ENCODE data around the gene CACNA1C.

Gene CACNA1C

DNA sequence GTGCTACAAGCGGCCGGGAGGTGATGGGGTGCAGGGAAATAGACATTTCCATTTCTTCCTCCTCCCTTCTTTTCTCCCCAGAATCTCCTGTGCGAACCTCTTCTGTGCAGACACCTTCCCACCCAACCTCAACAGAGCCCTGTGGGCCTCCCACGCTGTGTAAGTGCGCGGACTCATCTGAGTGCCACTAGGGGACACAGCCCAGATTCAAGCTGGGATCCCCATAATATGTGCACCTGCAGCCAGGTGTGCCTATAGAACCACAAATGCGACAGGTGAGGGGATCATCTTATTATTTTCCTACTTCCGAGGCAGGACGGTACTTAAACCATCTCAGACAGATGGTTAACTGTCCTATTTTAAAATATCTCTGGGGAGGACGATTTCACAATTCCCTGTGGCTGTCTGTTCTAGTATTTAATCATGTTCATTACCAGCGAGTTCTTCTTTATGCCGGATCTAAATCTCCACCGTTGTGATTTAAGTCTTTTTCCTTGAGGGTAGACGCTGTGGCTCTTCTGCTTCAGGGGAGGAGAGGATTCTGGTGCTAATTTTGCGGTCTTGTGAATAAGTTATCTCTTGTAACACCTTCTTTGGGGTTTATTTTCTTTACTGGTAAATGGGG lies 17.2 kb upstream of the CACNA1C start:
- DNase-seq, result no peak

DNA sequence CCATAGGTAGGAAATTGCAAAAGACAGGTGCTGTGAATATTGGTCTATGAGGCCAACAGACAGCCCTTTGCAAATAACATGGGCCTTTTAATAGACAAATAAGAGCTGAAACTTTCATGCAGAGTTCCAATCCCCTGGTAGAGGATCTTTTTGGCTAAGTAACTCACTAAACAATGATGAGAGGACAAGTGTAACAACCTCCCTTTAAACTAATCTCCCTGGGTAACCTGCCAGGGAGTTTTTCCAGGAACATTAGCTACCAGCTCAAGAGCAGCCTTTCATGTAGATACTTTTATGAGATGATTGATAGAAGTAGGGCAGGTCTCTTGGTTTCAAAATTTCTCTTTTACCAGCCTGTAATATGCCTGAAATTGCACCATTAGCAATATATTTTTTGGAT lies 13.8 kb upstream of the CACNA1C start:
- DNase-seq, result no peak

DNA sequence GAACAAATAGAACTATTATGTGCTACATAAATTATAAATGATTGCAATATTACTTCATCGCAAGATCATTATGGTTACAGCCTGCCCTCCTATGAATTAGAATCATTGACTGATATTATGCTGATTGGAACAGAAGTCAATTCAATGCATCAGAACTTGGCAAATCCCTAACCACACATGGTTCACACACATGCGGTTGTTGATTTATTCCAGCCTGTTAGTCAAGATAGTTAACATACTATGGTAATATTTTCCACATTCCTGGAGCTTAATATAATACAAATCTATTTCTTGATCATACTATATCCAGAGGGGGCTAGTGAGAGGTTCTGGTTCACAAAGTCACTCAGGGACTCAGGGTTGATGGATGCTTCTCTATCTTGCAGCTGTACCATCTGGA lies 9.7 kb upstream of the CACNA1C start:
- no peak for DNase-seq

GRCh38 chr12:2044165-2044564 lies 8.6 kb upstream of the CACNA1C start:
- DNase-seq, result no peak

DNA sequence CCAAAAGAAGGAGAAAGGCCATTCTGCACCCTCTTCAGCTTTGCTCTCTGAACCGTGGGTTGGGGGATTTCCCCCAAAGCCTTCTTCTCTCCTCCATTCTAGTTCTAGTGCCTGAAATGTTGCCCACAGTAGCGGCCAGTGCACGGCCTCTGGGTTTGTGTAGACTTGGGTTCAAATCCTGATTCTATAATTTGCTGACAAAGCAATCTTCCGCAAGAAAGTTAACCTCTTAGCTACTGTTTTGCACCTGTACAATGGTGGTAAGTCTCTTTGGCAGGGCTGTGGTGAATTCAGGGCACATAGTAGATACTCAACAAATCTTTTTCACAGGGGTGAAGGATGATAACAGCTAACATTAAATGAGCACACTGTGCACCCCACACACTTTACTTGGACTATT lies 5.8 kb upstream of the CACNA1C start:
- DNase-seq, result no peak

GRCh38 chr12:2047752-2048151 lies 5.0 kb upstream of the CACNA1C start:
- no peak for DNase-seq

GRCh38 chr12:2049604-2050540 lies 2.9 kb upstream of the CACNA1C start:
- DNase-seq, result no peak

GRCh38 chr12:2051700-2052621 lies 826 bp upstream of the CACNA1C start:
- DNase-seq, result no peak

DNA sequence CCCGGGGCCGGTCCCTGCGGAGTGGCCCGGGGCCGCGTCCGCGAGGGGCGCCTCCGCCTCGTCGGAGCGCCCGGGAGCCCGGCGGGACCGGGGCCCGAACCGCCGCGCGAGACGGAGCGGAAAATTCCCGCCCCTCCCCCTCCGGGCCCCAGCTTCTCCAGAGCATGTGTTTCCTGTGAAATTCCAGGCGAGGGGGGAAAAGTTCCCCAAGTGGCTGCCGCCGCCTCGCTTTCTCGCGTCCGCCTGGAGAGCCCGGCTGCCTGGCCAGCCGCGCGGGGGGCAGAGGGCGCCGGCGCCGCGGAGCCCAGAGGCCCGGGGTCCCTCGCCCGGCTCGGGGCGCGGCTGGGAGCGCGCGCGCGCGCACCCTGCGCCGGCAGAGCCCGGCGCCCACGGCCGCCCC lies 904 bp downstream of the CACNA1C start:
- DNase-seq, result peak in 2 of 14 donors; percentile 14 to 19

DNA sequence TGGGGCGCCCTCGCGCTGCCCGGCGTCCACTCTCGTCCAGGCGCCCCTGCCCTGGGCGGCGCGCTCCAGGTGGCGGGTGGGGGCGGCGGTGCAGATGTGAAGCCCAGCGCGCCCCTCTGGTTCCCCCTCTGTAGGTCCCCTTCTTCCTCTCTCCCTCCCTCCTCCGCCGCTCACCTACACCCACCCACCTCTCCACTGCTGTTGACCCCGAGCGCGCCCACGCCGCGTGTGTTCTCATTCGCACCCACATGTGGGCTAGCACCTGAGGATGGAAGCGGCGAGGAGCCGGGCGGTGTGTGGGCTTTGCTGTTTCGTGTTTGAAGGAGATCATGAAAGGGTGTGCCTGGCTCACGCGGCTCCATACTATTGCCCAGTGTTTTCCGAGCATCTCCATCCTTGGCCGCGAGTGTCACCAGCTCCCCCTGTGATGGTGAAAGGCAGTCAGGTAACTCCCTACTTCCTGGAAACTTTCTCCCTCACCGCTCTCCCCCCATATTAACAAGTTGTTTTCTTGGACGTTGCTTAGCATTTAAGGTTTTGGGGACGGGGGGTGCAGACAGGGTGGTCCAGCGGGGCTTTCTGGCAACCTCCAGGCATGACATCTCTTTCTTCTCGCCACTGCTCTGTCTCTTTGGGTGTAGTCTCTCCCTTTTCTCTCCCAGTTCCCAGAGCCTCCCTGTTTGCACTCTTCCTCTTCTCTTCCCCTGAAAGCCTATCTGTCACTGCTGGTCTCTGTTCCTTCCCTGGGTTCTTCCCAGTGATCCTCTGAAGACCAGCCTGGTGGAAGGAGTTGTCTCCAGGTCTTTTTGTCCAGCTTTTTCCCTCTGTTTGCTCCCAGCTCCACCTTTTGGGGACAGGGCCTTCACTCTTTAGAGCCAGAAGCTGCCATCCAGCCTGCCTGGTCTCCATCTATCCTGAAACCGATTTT lies 1.6 kb downstream of the CACNA1C start:
- peak in 1 of 14 donors; percentile 54 for DNase-seq

DNA sequence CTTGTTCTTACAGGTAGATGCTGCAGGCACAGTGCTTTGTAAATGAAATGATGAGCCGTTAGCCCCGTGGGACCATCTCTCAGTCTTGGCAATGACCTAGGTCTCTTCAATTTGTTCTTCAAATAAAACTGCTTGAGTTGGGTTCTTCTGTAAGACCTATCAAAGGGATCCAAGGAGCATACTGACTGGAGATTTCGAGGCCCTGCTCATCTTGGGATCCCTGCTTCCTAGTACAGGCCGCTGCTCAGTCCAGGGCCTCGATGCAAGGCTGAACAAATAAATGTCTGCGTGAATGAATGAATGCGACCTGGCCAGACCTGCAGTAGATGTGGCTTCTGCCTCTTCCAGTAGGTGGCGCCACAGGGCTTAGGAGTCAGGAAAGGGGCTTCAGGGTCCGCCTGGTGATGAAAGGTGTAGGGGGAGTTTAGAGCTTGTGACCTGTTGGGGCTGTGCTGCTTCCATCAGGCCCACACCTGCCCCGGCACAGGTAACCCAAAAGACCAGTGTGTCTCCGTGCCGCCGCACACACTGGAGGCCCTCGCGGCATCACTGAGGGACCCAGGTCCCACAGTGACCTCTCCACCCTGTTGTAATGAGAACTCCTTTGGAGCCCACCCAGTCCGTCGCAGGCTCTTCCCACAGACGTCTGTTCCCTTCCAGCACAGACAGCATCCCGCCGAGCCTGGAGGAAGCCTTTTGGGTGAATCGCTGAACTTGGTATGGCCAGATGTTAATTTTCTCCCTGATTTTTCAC lies 4.4 kb downstream of the CACNA1C start:
- peak in 3 of 14 donors; percentile 7 to 42 (median 33) for DNase-seq

DNA sequence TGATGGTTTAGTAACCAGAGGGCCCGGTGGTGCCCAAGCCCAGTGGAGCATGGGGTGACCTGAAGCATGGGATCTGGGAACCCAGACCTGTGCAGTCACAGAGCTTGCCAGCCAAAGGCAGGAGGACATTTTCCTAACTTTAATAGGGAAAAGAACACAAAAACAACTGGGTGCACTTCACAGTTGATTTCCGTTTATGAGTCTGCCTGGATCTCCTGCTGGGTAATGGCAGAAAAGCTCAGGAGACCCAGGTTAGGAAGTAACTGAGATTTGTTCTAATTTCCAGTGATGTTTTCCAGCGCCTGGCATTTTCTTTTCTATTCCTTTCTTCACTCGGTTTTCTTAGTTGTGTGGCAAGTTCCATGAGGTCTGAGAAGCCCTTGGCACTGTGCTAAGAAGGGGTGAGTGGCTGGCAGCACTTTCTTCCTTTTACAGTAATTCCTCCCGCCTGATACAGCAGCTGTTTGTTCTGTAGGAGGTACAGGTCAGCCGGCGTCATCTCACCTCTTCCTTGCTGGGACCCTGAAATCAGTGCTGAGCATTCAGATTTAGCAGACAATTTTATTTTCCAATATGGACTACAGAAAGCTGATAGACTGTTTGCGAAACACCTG lies 5.1 kb downstream of the CACNA1C start:
- peak in 1 of 14 donors; percentile 24 for DNase-seq

- no peak for DNase-seq
These were observed 6.0 kb downstream of the CACNA1C start for GRCh38 chr12:2058837-2059236.

DNA sequence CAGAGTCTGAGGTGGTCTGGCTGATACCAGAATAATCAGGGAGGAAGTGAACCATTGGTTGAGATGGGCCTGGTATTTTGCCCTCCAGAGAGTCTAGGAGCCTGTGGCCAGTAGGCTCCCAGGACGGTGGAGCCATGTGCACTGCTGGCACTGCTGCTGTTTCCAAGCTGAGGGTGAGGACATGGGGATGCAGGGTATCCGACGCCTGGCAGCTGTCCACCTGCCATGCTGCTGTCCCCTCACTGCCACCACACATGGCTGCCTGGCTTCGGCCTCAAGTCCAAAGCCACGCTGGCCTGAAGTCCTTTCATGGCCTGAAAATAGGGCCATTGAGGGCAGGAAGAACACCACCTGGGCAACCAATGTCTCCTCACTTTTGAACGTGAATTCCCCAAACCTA lies 8.6 kb downstream of the CACNA1C start:
- DNase-seq, result no peak

DNA sequence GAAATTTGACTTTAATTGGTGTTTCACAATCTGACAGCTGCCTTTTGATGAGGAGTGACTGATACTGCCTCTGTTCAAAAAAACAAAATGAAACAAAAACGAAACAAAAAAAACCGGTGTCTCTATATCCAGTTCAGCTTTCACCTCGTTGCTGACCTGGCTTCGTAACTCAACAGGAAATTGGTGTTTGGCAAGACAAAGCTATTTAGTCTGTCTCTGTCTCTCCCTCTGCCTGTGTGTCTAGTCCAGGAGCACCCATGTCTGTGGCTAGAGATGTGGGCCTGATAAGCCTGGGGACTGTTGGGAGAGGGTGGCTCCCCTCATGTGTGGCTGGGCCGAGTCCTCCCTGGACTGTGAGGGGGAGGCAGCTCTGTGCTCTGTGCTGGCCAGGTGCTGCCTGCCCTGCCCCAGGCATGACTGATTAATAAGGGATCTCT lies 11.3 kb downstream of the CACNA1C start:
- no peak for DNase-seq

GRCh38 chr12:2068653-2069052 lies 15.9 kb downstream of the CACNA1C start:
- no peak for DNase-seq

DNA sequence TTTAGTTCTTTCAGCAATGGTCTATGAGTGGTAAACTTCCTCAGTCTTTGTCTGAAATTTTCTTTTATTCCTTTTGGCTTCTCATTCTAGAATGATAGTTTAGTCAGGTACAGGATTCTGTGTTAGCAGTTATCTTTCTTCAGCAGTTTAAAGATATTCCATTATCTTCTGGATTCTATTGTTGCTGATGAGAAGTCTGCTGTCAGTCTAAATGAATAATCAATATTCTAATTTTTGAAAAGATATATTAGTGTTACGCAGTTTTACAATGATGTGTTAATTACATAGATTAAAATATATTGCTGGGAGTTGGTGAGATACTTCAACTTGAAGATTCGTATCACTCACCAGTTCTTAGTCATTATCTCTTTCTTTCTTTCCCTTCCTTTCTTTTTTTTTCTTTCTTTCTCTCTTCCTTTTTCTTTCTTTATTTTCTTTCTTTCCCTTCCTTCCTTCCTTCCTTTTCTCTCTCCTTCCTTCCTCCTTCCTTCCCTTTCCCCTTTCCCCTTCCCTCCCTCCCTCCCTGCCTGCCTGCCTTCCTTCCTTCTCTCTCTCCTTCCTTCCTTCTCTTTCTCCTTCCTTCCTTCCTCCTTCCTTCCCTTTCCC lies 17.8 kb downstream of the CACNA1C start:
- DNase-seq, result no peak

DNA sequence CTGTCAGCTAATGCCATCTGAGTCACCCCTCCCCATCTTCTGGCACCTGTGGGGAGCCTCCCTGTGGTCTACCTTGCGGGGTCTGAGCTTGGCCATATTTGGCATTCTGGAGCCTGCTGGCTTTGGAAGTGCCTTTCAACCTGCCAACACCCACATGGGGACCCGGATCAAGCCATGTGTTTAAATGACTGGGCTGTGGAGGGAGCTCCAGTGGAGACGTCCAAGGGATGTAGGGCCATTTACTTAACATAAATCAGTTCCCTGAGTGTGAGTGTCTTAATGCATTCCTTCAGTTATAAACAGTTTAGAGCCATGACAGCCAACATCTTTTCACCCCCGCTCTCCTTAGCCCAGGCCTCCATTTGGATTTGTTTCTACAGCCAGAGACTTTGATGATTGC lies 22.0 kb downstream of the CACNA1C start:
- DNase-seq, result no peak

DNA sequence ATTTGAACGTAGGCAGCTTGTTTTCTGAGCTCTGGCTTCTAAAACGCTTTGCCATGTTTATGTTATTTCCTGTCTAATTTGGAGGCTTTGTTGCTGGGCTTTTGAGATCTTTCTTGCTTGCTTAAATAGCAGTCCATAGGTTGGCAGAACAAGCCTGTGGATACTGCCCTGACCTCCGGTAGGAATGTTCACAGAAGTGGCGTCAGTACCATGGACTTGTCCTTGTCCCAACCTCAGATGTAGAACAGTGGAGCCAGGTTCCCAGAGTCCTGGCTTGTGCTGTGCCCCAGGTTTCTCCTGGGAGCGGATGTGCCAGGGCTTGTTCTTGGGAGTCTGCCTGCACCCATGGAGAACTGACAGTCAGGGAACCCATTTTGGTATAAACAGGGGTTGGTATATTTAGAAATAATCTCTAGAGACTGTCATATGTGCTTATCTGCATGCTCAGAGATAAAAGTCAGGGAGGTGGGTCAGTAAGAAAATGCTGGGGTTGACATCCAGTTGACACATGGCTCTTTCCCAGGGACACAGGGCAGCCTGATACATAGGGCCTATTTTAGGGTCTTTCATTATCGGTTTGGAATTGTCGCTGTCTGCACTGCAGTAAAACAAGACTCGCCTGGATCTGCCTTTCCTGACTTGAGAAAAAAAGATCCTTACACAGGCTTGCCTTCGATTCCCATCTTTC lies 22.9 kb downstream of the CACNA1C start:
- DNase-seq, result peak in 1 of 14 donors; percentile 28
